HG03196 (cell line): Measurements from ENCODE around the gene DLG4.
A peak's percentile ranks its signal among the peaks of the same experiment; 100 is the strongest.
"Not testable (repeated sequence)": the region's sequence is repeated elsewhere in the genome, so short reads cannot be mapped to it uniquely, and the experiment has no call there.

Source experiments
- ATAC-seq: cut with Tn5 transposase; IDR thresholded peaks from one replicate; pipeline ENCODE4 v1.9.1; 2021; ENCODE audit not compliant: unreplicated experiment

The DLG4 gene

GRCh38 chr17:7249830-7250229 is 30.2 kb upstream of the DLG4 start:
- ATAC-seq, result no peak

DNA sequence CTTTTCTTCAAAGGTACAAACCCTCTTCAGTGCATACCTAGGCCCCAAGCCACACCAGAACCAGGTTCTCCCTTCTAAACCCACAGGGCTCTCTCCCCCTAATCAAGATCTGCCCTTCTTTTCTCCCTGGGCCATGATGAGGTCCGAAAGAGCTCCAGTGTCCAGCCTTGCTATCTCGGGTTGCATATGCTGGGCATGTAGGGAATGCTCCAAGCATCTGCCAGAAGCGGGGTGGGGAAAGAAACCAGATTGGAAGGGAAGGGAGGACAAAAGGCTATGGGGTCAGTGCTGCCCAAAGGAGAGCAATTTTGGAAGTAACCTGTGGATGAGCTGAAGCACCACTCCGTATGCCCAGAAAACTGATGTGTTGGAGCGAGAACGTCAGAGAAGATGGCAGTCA is 29.6 kb upstream of the DLG4 start:
- no peak for ATAC-seq

- no peak for ATAC-seq
Measured at GRCh38 chr17:7248796-7249195, 29.2 kb upstream of the DLG4 start.

DNA sequence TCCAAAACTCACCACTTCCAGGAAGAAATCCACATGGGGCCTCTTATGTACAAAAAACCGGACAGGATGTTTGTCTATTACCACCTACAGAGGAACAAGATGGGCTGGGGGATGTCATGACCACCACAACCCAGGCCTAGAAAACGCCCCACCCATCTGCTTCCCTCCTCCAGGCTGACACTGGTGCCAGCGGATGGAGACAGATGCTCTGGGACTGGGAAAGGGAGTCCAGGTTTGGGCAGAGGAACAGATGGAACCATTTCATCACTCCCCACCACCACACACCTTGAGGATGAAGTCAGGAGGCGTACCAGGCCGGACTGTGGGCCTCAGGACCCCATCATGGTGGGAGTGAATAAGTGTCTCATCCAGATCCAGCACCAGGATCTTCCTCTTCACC is 27.1 kb upstream of the DLG4 start:
- ATAC-seq, result no peak

DNA sequence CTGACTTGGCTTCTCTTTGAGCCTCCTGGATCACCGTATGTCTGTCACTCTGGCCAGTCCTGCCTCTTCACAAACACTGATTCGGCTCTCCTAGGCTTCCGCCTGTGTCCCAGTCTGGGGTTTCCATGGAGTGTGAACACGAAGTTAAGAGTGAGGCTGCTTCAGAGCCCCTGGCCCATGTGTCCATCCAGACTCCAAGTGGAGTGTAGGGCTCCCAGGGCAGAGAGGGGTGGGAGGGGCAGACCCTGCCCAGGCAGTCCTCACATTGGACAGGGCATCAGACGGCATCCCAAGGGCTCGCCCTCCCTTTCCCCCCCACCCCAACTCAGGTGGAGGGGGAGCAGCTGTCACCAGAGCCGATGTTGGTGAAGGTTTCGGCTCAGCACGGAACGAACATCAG is 24.2 kb upstream of the DLG4 start:
- not testable (repeated sequence) for ATAC-seq

GRCh38 chr17:7243453-7243729 is 23.8 kb upstream of the DLG4 start:
- no peak for ATAC-seq

DNA sequence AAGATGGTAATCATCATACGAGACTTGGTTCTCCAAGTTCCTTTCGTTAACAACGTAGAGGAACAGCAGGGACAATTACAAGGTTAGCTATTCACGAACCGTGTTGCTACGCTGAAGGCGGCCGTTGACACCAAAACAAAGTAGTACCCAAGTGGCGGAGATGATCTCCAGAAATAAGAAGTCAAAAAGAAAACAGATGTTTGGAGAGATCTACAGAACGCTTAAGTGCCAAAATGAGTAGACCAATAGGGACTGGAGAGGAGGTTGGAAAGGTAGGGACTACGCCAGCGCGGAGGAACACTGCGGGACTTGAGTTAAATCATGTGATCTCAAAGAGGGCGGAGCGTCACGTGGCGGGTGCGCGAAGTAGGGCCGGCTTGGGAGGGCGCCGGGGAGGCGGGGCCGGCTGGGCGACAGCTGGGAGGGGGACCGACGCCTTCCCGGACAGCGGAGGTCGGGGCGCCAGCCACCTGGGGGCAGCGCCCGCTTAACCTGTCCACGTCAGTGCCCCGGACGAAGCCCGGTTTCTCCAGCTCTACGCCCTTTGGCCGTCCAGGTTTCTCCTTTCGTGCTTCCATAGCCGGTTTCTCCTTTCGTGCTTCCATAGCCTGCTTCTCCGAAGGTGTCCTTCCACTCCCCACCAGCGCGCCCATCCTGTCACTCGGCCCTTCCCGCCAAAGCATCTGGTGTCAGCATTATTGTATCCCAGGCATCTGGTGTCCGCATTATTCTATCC is 23.2 kb upstream of the DLG4 start:
- peak; percentile 40 for ATAC-seq

- ATAC-seq, result peak; percentile 37
Measured at GRCh38 chr17:7241783-7242716, 22.4 kb upstream of the DLG4 start, which contains the start of gene GABARAP. Gene GABARAP, minus strand, starts transcription at chr17:7242449. Its CDS starts 119 bp downstream, at chr17:7242330.

DNA sequence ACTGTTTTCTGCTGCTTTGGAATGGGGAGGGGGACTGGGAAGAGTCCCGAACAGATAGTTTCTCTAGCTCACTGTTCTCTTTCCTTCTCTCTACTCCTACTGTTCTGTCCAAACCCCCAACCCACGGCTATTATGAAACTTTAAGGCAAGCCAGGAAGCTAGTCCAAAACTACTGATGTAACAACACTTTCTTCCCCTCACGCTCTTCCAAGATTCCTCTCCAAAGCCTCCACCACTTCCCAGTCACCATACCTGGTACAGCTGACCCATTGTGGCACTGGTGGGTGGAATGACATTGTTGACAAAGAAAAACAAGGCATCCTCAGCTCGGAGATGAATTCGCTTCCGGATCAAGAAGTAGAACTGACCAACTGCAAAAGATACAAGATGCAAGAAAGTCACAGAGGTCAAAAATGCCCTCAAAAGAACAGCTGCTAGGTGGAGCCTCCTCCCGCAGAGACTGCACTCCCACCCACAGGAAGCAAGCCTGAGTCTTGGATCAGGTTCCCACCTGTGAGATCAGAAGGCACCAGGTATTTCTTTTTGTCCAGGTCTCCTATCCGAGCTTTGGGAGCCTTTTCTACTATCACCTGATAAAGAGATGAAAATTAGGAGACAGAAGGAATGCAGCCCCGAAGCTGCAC is 21.6 kb upstream of the DLG4 start:
- ATAC-seq, result no peak

DNA sequence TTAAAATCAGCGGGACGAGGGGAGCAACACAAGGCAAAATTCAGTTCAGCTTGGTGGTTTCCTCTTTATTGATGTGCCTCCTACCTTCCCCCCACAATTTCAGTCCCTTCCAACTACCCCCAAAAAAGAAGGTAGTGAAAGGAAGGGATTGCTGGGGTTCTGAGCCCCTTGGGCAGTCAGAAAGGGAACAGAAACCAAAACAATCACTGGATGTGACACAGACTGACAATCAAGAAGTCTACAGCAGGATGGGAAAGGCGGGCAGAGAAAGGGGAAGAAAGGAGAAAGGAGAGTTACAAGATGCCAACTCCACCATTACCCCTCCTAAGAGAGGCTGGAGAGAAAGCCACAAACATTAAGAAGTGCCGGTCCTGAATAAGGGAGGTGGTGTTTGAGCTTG is 20.7 kb upstream of the DLG4 start:
- ATAC-seq, result no peak

DNA sequence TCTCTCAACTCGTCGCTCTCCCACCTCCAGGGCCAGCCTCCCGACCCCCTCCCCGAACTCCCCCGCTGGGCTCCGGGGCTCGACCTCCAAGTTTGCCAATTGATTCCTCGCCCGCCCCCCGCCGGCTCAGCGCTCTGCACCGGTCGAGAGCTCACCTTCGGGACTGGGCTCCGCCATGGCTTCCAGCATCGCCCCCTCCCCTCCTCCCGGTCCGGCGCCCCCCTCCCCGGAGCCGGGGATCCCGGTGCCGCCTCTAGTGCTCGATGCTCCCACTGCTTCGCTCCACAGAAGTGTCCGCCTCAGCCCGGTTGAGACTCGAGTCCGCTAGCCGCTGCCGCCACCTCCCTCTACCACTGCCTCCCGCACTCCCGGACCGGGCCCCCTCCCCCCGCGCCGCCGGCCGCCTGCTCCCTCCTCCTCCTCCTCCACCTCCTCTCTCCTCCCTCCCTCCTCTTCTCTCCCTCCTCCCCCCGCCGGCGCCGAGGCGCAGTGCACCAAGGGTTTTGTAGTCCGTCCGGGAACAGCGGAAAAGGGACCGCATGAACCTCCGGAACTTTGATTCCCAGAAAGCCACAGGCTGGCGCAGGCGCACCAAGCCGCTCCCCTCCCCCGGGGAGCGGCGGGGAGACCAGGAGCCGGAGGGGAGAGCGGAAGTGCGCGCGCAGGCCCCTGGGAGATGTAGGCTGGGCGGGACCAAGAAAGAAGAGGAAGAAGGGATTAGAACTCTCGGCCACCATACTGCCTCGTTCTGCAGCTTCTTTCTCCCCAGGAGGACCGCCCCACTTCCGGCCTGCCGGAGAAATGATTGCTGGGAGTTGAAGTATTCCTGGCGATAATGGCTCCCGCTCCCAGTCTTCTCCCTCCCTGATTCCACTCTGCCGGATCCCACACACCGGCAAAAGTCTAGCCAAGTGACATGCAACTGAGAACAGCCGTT is 19.7 kb upstream of the DLG4 start, which contains the start of gene PHF23:
Gene PHF23, minus strand, starts transcription at position 367 of the 937 bp plus-strand sequence. Its CDS starts 178 bp downstream, at position 189.
- peak; percentile 51 for ATAC-seq

- no peak for ATAC-seq
Measured at GRCh38 chr17:7238420-7239090, 18.9 kb upstream of the DLG4 start.

DNA sequence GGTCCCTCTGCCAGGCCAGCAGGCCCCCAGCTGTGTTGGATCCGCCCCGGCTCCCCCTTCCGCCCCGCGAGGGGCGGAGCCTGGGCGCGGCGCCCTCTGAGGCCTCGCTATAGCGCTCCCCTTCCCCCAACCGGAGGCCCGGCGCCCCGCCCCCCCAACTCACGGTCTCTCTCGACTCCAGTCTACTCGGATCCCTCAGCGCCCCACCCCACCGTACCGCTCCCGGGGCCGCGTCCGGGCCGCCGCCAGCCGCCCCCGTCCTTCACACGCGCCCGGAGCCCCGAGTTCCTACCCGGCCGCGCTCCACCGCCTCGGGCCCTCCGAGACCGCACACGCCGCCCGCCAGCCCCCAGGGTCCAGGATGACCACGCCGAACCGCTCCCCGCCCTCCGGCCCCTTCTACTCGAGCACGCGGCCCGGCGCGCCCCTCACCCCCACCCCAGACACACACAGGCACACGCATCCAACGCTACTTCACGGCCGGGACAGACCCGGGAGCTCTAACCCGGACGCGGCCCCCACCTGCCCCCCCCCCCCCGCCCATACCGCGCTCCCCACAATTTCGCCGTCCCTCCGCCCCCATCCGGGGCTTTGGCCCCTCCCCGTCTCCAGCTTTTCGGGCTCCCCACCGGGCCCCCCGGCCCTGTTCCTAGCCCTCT is 18.3 kb upstream of the DLG4 start:
- ATAC-seq, result no peak

DNA sequence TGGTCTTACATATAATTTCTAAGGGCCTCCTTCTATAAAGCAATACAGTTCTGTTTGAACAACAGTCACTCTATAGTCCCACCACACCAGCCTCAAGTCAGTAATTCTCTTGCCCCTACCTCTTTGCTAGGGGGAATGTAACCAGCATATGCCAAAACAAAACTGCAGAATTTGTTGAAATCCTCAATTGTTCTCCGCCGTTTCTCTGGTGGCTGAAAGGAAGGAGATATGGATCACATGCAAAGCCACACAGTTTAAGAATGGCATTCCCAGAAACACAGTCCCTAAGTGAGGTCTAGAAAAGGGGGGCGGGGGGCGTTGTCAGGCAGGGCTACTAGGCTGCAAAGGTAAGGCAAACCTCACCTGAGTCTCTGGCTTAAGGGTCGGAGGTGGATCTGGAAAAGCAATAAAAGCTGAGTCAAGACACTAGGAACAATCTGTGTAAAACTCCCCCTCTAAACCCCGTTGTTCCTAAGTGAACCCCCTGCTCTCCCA is 17.7 kb upstream of the DLG4 start:
- no peak for ATAC-seq

DNA sequence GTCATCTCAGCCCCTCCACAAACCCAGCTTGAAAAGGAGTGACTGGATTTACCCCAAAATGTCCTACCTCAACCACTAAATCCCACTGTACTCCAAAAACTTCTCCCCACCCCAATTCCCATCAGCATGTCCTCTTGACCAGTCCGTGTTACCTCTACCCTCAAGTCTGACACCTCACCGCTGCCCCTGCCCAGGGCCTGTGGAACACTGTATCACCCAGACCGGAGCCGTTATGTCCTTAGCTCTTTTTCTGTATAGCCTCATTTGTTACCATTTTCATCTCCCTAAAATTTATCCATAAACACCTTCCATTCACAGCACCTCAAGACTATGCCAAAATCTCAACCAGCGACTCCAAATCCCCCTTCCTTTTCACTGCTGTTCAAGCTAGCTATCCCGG is 17.2 kb upstream of the DLG4 start:
- ATAC-seq, result no peak

DNA sequence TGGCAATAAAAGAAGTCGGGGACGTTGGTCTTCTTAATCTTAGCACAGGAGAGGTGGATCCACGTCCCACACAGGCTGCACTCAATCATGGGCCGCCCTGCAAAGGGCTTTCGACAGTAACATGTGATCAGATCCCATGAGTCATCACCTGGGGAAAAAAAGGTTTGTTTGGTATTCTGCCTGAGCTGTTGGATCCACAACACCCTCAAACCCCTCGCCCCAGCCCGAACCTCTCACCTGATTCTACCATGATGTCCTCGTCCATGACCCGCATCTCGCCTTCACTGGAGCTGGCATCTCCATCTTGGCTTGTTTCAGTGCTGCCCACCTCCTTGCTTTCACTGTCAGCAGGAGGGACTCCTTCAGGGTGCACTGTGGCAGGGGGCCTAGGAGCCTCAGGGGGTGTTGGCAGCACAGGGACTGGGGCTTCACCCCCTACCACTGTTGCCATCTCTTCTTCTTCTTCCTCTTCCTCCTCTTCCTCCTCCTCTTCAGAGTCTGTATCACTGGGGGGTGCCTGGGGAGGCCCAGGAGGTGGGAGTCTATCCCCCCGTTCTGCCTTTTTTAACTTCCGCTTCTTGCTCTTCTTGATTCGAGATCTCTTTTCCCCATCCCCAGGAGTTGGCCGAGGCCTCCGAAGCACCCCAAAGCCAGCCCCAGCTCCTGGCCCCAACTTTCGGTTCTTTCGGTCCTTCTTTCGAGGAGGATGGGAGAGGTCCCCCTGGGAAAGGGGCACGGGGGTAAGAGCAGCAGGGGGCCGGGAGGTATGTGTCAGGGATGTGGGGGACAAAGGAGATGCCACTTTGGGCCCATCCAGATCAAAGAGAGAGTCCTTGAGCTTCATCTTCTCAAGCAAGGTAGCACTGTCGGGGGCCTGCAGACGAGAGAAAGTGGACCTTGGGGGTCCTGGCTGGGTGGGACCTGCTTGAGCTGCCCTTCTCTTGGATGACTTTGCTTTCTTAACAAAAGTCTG is 16.3 kb upstream of the DLG4 start:
- no peak for ATAC-seq

GRCh38 chr17:7234083-7234951 is 14.7 kb upstream of the DLG4 start, which contains the start of gene DVL2:
Gene DVL2, minus strand, starts transcription at chr17:7234517. Its CDS starts 255 bp downstream, at chr17:7234262.
- ATAC-seq, result peak; percentile 43
